Keratinocyte (primary cell): ENCODE results near the gene R3HDM4. TPM values are rescaled to one million over a fixed set of nuclear protein-coding genes. Genes with fewer than 3 reads are reported as not detected.

Experiments used
- DNase-seq: peaks from one replicate; pipeline ENCODE4 v3.0.0-alpha.2; 2011; ENCODE audit warnings: low read depth, missing footprints, low spot score
- FAIRE-seq: peaks from 2 replicates; lab custom pipeline; 2011; peaks lifted over from hg19 to GRCh38; lab: Jason Lieb, UNC
- H2AFZ ChIP-seq: 2 replicates; pipeline ENCODE4 v1.6.0; 2012; ENCODE audit warnings: low read length, control low read depth, inconsistent platforms; ENCODE audit not compliant: control insufficient read depth
- H3K27ac ChIP-seq: 2 replicates; pipeline ENCODE4 v1.5.1; 2011; ENCODE audit warnings: low read length; ENCODE audit not compliant: control insufficient read depth, insufficient read depth
- H3K27me3 ChIP-seq: 3 replicates; pipeline ENCODE4 v1.6.0; 2011; ENCODE audit warnings: low read length; ENCODE audit not compliant: control insufficient read depth, insufficient read depth; ENCODE audit errors: extremely low read depth
- H3K36me3 ChIP-seq, 2 experiments: 2 replicates in 1 of 2; 3 replicates in 1 of 2; pipeline ENCODE4 v1.5.1; 2011; ENCODE audit warnings: low read length in 2 of 2, mild to moderate bottlenecking in 1 of 2; ENCODE audit not compliant: control insufficient read depth in 2 of 2, insufficient read depth in 2 of 2; ENCODE audit errors: extremely low read depth in 1 of 2
- H3K4me1 ChIP-seq: 3 replicates; pipeline ENCODE4 v1.5.1; 2011; ENCODE audit warnings: low read length; ENCODE audit not compliant: control insufficient read depth, insufficient read depth; ENCODE audit errors: extremely low read depth
- H3K4me2 ChIP-seq: 3 replicates; pipeline ENCODE4 v1.6.0; 2011; ENCODE audit warnings: low read depth, low read length; ENCODE audit not compliant: control insufficient read depth, insufficient read depth; ENCODE audit errors: extremely low read depth
- H3K4me3 ChIP-seq, 3 experiments: fragments of 200-600 bp in 1 of 3; sonication (generic) in 1 of 3; 2 replicates in 2 of 3; 3 replicates in 1 of 3; pipeline ENCODE4 v1.5.1; 2011 to 2016; ENCODE audit warnings: low read length in 3 of 3, mild to moderate bottlenecking in 3 of 3, control low read depth in 2 of 3, inconsistent platforms in 1 of 3, low read depth in 1 of 3, mixed read lengths in 1 of 3, mixed run types in 1 of 3, moderate library complexity in 1 of 3; ENCODE audit not compliant: control insufficient read depth in 2 of 3, insufficient read depth in 2 of 3; ENCODE audit errors: extremely low read depth in 1 of 3
- H3K79me2 ChIP-seq: 2 replicates; pipeline ENCODE4 v1.6.0; 2012; ENCODE audit warnings: low read length; ENCODE audit not compliant: control insufficient read depth, insufficient read depth
- H3K9ac ChIP-seq: 3 replicates; pipeline ENCODE4 v1.6.0; 2011; ENCODE audit warnings: low read length; ENCODE audit not compliant: control insufficient read depth, insufficient read depth; ENCODE audit errors: extremely low read depth
- H3K9me1 ChIP-seq: 3 replicates; pipeline ENCODE4 v1.6.0; 2011; ENCODE audit warnings: low read length; ENCODE audit not compliant: control insufficient read depth, insufficient read depth; ENCODE audit errors: extremely low read depth
- H3K9me3 ChIP-seq: 2 replicates; pipeline ENCODE4 v1.5.1; 2012; ENCODE audit warnings: low read depth, low read length; ENCODE audit not compliant: control insufficient read depth
- H4K20me1 ChIP-seq: 3 replicates; pipeline ENCODE4 v1.6.0; 2011; ENCODE audit warnings: low read length; ENCODE audit not compliant: control insufficient read depth, insufficient read depth; ENCODE audit errors: extremely low read depth
- EZH2 ChIP-seq: IDR thresholded peaks from one replicate; pipeline ENCODE4 v1.6.1; 2012; ENCODE audit warnings: inconsistent platforms, mild to moderate bottlenecking, low read length, moderate library complexity
- dilution Hi-C: fragments of 300-500 bp; cut with MboI; formaldehyde crosslinking; loops from one replicate; pipeline ENCODE4 v1.7.0; 2020; ENCODE audit warnings: low sequenced_read_pairs; ENCODE audit not compliant: extremely low pct_ligation_motif_present
- polyA plus RNA-seq, 5 experiments: library from polyadenylated mRNA; depleted of rRNA in 3 of 5; stranded (reverse) in 3 of 5; stranded (forward) in 1 of 5; unstranded in 1 of 5; fragments of >200 nt; gene quantifications; 1 replicate in 1 of 5; 2 replicates in 3 of 5; 3 replicates in 1 of 5; pipeline versions ENCODE4 v1.2.1 to v1.2.3, GENCODE V29; 2011 to 2012; ENCODE audit warnings: missing spikeins in 2 of 5, low read depth in 1 of 5, low replicate concordance in 1 of 5
- TF ChIP-seq, protein P1 (sequence below), 3 experiments: IDR thresholded peaks in 1 of 3; conservative IDR thresholded peaks in 1 of 3; optimal IDR thresholded peaks in 1 of 3; 2 replicates in 2 of 3; 3 replicates in 1 of 3; pipeline versions ENCODE3 to v1.5.1; 2011; ENCODE audit warnings: low read length in 3 of 3, mild to moderate bottlenecking in 3 of 3, moderate library complexity in 2 of 3, control low read depth in 1 of 3, inconsistent platforms in 1 of 3; ENCODE audit not compliant: insufficient read depth in 2 of 3; ENCODE audit errors: extremely low read depth in 1 of 3

The R3HDM4 gene
- polyA plus RNA-seq, 1 donor (not counting 4 experiments of a cell fraction or from before 2014, with no cell fraction given): 33.5 TPM

DNA sequence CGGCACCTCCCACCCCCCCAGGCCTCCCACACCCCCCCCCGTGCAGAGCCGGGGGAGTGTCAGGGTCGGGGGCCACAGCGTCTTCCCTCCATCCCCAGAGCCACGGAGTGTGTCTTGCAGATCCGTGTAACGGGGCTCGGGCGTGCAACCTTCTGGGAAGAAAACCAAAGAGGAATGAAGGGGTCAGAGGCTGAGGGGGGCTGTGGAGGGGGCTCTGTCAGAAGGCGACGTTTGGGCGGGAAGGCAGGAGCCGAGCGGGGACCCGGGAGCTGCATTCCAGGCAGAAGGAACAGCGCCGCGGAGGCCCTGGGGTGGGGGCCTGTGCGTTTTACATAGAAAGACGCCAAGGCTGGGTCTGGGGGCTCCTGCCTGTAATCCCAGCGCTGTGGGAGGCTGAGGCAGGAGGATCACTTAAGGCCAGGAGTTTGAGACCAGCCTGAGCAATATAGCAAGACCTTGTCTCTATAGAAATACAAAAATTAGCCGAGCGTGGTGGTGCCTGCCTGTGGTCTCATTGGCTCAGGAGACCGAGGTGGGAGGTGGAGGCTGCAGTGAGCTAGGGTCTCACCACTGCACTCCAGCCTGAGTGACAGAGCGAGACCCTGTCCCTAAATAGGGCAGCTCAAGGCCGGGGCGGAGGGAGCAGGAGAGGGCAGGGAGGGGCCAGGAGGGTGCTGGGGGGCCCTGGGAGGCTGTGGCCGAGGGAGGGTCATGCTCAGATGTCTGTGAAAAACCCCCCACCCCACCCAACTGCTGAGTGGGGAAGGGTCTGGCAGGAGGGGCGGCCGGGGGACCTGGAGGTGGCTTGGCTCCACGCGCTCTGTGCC lies 40.6 kb upstream of the R3HDM4 start:
- no peaks in the 10 kb centered on the region for H3K27me3 ChIP-seq
- no peaks in the 10 kb centered on the region for H3K9me3 ChIP-seq
- TF ChIP-seq EZH2: no peak
- TF ChIP-seq, protein P1, sequence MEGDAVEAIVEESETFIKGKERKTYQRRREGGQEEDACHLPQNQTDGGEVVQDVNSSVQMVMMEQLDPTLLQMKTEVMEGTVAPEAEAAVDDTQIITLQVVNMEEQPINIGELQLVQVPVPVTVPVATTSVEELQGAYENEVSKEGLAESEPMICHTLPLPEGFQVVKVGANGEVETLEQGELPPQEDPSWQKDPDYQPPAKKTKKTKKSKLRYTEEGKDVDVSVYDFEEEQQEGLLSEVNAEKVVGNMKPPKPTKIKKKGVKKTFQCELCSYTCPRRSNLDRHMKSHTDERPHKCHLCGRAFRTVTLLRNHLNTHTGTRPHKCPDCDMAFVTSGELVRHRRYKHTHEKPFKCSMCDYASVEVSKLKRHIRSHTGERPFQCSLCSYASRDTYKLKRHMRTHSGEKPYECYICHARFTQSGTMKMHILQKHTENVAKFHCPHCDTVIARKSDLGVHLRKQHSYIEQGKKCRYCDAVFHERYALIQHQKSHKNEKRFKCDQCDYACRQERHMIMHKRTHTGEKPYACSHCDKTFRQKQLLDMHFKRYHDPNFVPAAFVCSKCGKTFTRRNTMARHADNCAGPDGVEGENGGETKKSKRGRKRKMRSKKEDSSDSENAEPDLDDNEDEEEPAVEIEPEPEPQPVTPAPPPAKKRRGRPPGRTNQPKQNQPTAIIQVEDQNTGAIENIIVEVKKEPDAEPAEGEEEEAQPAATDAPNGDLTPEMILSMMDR (optimal IDR thresholded peaks at IDR 0.05 in 1 of 3, IDR thresholded peaks at IDR 0.05 in 1 of 3, conservative IDR thresholded peaks at IDR 0.05 in 1 of 3; ENCODE audit: extremely low read depth in 1 of 3, insufficient read depth in 2 of 3, low read length in 3 of 3): no peak
- H3K9ac ChIP-seq: no peak overlapping the region
- peak overlapping the region; percentile 10 for H3K4me2 ChIP-seq
- no peak overlapping the region for H2AFZ ChIP-seq
- H3K4me1 ChIP-seq: peaks cover 6% of the 10 kb centered on the region
- no peak for FAIRE-seq
- no peak overlapping the region for H3K4me3 ChIP-seq
- H3K79me2 ChIP-seq: no peaks in the 10 kb centered on the region
- peaks cover 4% of the 10 kb centered on the region for H4K20me1 ChIP-seq
- dilution Hi-C loops: no loop called here
- no peak overlapping the region for H3K27ac ChIP-seq
- no peaks in the 10 kb centered on the region for H3K9me1 ChIP-seq
- H3K36me3 ChIP-seq: no peaks in the 10 kb centered on the region
- DNase-seq: no peak

GRCh38 chr19:952680-953444 lies 39.8 kb upstream of the R3HDM4 start:
- Histone ChIP-seq H3K4me2 (peak overlapping the region; percentile 54), H3K27ac (no peak overlapping the region), H3K9me1 (no peaks in the 10 kb centered on the region), H3K4me3 (peak overlapping the region in 1 of 3 experiments; percentile 7), H3K27me3 (no peaks in the 10 kb centered on the region), H3K9me3 (no peaks in the 10 kb centered on the region), H4K20me1 (peaks cover 4% of the 10 kb centered on the region), H3K79me2 (no peaks in the 10 kb centered on the region), H3K9ac (peak overlapping the region; percentile 9), H3K36me3 (no peaks in the 10 kb centered on the region), H2AFZ (no peak overlapping the region), H3K4me1 (peaks cover 6% of the 10 kb centered on the region)
- dilution Hi-C loops: no loop called here
- no peak for TF ChIP-seq EZH2
- TF ChIP-seq, protein P1 (optimal IDR thresholded peaks at IDR 0.05 in 1 of 3, IDR thresholded peaks at IDR 0.05 in 1 of 3, conservative IDR thresholded peaks at IDR 0.05 in 1 of 3; ENCODE audit: extremely low read depth in 1 of 3, insufficient read depth in 2 of 3, low read length in 3 of 3): no peak
- FAIRE-seq (no peak), DNase-seq (no peak)
